ENCODE results near the gene HYLS1. TPM values are rescaled to one million over a fixed set of nuclear protein-coding genes. Genes with fewer than 3 reads are reported as not detected.
A peak's percentile ranks its signal among the peaks of the same experiment; 100 is the strongest.

The HYLS1 gene
- total and polyA plus RNA-seq, 9 donors, result 5.0 to 7.4 (median 5.8) TPM

GRCh38 chr11:125873881-125874555, 13.4 kb upstream of the HYLS1 start:
- H3K36me3 ChIP-seq (ENCODE audit: control insufficient read depth, insufficient read depth, low read length), result no peaks in the 10 kb centered on the region
- no peak overlapping the region for H3K27ac ChIP-seq (ENCODE audit: low read length)
- WGBS (ENCODE audit: insufficient coverage), result 84% methylated on average over 7 of the region's 20 CpGs
- no peaks in the 10 kb centered on the region for H3K9me3 ChIP-seq (replicated peaks; ENCODE audit: control insufficient read depth, low read depth, low read length)
- H3K4me1 ChIP-seq (ENCODE audit: control insufficient read depth, insufficient read depth, low read length), result no peaks in the 10 kb centered on the region
- H3K4me3 ChIP-seq (ENCODE audit: low read length), result no peak overlapping the region
- no peak for DNase-seq
- H3K27me3 ChIP-seq (ENCODE audit: control insufficient read depth, insufficient read depth, low read length), result no peaks in the 10 kb centered on the region

- Histone ChIP-seq H3K27ac (ENCODE audit: low read length) (no peak overlapping the region), H3K36me3 (ENCODE audit: control insufficient read depth, insufficient read depth, low read length) (no peaks in the 10 kb centered on the region), H3K4me1 (ENCODE audit: control insufficient read depth, insufficient read depth, low read length) (no peaks in the 10 kb centered on the region), H3K4me3 (ENCODE audit: low read length) (no peak overlapping the region), H3K27me3 (ENCODE audit: control insufficient read depth, insufficient read depth, low read length) (no peaks in the 10 kb centered on the region), H3K9me3 (replicated peaks; ENCODE audit: control insufficient read depth, low read depth, low read length) (no peaks in the 10 kb centered on the region)
- WGBS (ENCODE audit: insufficient coverage), result 0% methylated on average over 5 of the region's 8 CpGs
- peak; percentile 77 for DNase-seq
These were observed 12.8 kb upstream of the HYLS1 start for GRCh38 chr11:125874556-125875124.

DNA sequence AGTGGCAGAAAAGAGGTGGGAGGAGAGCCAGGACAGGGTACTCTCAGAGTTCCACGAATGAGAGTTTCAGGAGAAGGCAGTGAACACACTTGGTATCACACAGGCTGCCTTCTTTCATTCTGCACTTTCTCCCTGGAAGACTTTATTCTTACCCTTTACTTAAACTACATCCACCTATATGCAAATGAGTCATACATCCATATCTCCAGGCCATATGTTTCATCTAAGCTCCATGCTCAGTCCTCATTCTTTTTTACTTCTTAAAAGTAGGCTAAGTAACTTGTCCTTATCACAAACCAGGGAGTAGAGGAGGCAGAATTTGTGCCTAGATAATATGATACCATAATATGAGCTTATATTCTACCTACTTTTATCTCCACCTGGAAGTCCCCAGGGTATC, 6.2 kb upstream of the HYLS1 start:
- H3K27me3 ChIP-seq (ENCODE audit: control insufficient read depth, insufficient read depth, low read length), result no peaks in the 10 kb centered on the region

DNA sequence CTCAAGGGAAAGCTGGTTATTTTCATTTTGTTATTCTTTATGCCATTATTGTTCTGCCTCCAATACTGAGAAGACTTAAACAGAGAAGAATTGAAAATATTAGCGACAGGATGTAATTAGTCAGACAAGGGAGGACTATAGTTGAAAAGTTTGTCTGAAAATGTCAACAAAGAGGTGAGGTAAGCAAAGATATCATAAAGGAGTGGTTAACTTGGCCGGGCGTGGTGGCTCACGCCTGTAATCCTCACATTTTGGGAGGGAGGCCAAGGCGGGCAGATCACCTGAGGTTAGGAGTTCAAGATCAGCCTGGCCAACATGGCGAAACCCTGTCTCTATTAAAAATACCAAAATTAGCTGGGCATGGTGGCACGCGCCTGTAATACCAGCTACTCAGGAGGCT, 4.1 kb upstream of the HYLS1 start:
- Histone ChIP-seq H3K27me3 (ENCODE audit: control insufficient read depth, insufficient read depth, low read length) (no peaks in the 10 kb centered on the region), H3K4me1 (ENCODE audit: control insufficient read depth, insufficient read depth, low read length) (peaks cover 7% of the 10 kb centered on the region), H3K9me3 (replicated peaks; ENCODE audit: control insufficient read depth, low read depth, low read length) (no peaks in the 10 kb centered on the region), H3K27ac (ENCODE audit: low read length) (no peak overlapping the region), H3K4me3 (ENCODE audit: low read length) (no peak overlapping the region), H3K36me3 (ENCODE audit: control insufficient read depth, insufficient read depth, low read length) (no peaks in the 10 kb centered on the region)
- DNase-seq, result no peak
- 78% methylated on average over 8 of the region's 8 CpGs for WGBS (ENCODE audit: insufficient coverage)

More for the DNA sequence above, 6.2 kb upstream of the HYLS1 start:
- no peak for DNase-seq
- H3K4me3 ChIP-seq (ENCODE audit: low read length), result no peak overlapping the region
- H3K9me3 ChIP-seq (replicated peaks; ENCODE audit: control insufficient read depth, low read depth, low read length), result no peaks in the 10 kb centered on the region
- H3K4me1 ChIP-seq (ENCODE audit: control insufficient read depth, insufficient read depth, low read length), result no peaks in the 10 kb centered on the region
- H3K27ac ChIP-seq (ENCODE audit: low read length), result no peak overlapping the region
- 100% methylated on average over 1 of the region's 1 CpG for WGBS (ENCODE audit: insufficient coverage)
- H3K36me3 ChIP-seq (ENCODE audit: control insufficient read depth, insufficient read depth, low read length), result no peaks in the 10 kb centered on the region

DNA sequence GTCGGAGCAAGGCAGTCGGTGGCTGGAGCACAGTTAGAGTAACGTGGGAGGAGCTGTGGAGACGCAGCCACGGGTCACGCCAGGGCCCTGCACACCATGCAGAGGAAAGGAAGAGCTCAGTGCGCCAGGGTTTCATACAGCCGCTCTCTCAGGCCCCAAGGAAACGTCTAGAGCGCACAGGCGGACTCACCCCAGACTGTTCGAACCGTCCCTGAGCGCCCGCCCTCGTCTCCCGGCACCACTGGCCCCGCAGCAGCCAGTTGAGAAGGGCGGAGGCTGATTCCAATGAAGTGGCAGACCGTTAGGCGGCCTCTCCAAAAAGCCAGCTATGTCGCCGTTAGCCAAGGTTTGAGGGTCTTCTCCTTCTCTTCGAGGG, 483 bp upstream of the HYLS1 start:
- peak overlapping the region; percentile 79 for H3K4me3 ChIP-seq (ENCODE audit: low read length)
- 19% methylated on average over 16 of the region's 24 CpGs for WGBS (ENCODE audit: insufficient coverage)
- H3K27me3 ChIP-seq (ENCODE audit: control insufficient read depth, insufficient read depth, low read length), result no peaks in the 10 kb centered on the region
- DNase-seq, result peak; percentile 58
- peak overlapping the region; percentile 93 for H3K27ac ChIP-seq (ENCODE audit: low read length)
- H3K36me3 ChIP-seq (ENCODE audit: control insufficient read depth, insufficient read depth, low read length), result no peaks in the 10 kb centered on the region
- H3K9me3 ChIP-seq (replicated peaks; ENCODE audit: control insufficient read depth, low read depth, low read length), result no peaks in the 10 kb centered on the region
- H3K4me1 ChIP-seq (ENCODE audit: control insufficient read depth, insufficient read depth, low read length), result peaks cover 9% of the 10 kb centered on the region

DNA sequence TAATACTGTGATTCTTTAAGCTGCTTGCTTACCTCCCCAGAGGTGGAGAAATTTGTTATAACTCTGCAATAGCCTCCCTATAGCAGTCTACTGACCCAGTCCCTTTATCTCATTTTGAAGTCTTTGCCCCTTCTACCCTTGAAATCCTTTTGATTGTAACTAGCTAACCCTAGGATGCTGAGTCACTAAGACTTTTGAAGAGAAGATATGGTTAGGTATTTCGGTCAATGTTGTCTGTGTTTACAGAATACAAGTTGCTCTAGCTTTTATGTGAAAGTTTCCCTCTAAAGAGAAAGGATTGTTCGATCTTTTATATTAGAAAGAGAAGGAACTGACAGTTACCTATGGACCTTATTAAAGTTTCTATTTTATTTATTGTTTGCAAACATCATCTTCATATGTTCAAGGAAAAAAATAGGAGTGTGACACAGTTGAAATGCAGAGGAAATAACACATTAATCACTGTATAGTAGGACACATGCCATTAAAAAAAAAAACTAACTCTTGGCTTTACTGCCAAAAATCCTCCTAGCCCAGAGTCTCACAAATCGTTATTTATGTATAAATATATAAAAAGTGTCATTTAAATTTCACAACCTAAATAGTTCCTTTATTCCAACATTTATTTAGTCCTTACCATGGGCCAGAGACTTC, 3.1 kb downstream of the HYLS1 start:
- no peak for DNase-seq
- no peaks in the 10 kb centered on the region for H3K27me3 ChIP-seq (ENCODE audit: control insufficient read depth, insufficient read depth, low read length)
- no peak overlapping the region for H3K4me3 ChIP-seq (ENCODE audit: low read length)
- no peak overlapping the region for H3K27ac ChIP-seq (ENCODE audit: low read length)
- no peaks in the 10 kb centered on the region for H3K9me3 ChIP-seq (replicated peaks; ENCODE audit: control insufficient read depth, low read depth, low read length)
- H3K36me3 ChIP-seq (ENCODE audit: control insufficient read depth, insufficient read depth, low read length), result peaks cover 15% of the 10 kb centered on the region
- no CpG with 5 or more reads among the region's 3 CpGs for WGBS (ENCODE audit: insufficient coverage)
- peaks cover 9% of the 10 kb centered on the region for H3K4me1 ChIP-seq (ENCODE audit: control insufficient read depth, insufficient read depth, low read length)

- no peaks in the 10 kb centered on the region for H3K27me3 ChIP-seq (ENCODE audit: control insufficient read depth, insufficient read depth, low read length)
- no peak overlapping the region for H3K27ac ChIP-seq (ENCODE audit: low read length)
- DNase-seq, result no peak
- H3K36me3 ChIP-seq (ENCODE audit: control insufficient read depth, insufficient read depth, low read length), result peaks cover 21% of the 10 kb centered on the region
- no peaks in the 10 kb centered on the region for H3K9me3 ChIP-seq (replicated peaks; ENCODE audit: control insufficient read depth, low read depth, low read length)
- peaks cover 6% of the 10 kb centered on the region for H3K4me1 ChIP-seq (ENCODE audit: control insufficient read depth, insufficient read depth, low read length)
- H3K4me3 ChIP-seq (ENCODE audit: low read length), result no peak overlapping the region
These were observed 4.6 kb downstream of the HYLS1 start for GRCh38 chr11:125892071-125892470.

DNA sequence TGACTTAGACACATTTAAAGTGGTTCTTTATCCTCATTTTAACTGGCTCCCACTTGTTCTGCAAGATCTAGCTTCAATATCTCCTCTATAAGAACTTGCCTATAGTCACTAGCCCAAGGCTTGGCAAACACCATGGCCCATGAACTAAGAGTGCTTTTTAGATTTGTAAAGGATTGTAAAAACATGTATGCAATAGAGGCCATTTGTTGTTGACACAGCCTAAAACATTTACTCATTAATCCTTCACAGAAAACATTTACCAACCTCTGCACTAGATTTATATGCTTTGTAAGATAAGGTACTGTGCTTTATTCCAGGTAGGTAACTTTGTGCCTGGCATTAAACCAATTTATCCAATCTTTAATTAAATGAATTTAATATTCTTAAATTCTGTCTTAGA, 5.5 kb downstream of the HYLS1 start:
- H3K36me3 ChIP-seq (ENCODE audit: control insufficient read depth, insufficient read depth, low read length), result peaks cover 21% of the 10 kb centered on the region
- DNase-seq, result no peak
- H3K27ac ChIP-seq (ENCODE audit: low read length), result no peak overlapping the region
- H3K4me1 ChIP-seq (ENCODE audit: control insufficient read depth, insufficient read depth, low read length), result peaks cover 4% of the 10 kb centered on the region
- no peaks in the 10 kb centered on the region for H3K9me3 ChIP-seq (replicated peaks; ENCODE audit: control insufficient read depth, low read depth, low read length)
- no peaks in the 10 kb centered on the region for H3K27me3 ChIP-seq (ENCODE audit: control insufficient read depth, insufficient read depth, low read length)
- no peak overlapping the region for H3K4me3 ChIP-seq (ENCODE audit: low read length)

DNA sequence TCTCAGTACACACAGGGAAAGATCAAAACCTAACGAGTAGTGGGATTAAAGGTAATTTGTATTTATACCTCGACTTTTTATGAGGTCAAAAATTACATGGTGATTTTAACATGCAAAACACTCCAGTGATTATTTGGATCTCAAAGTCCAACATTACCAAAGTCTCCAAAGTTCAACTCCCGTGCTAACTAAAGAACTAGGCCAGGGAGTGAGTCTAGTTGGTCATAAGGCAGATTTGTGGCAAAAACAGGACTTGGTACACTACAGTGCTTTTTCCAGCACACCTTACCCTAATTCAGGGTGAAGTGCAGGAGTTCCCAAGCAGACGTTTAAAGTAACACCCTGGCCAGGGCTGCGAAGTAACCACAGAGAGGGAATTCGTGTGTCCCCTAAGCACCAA, 14.4 kb downstream of the HYLS1 start:
- H3K36me3 ChIP-seq (ENCODE audit: control insufficient read depth, insufficient read depth, low read length), result peaks cover 13% of the 10 kb centered on the region
- H3K27me3 ChIP-seq (ENCODE audit: control insufficient read depth, insufficient read depth, low read length), result peaks cover 10% of the 10 kb centered on the region
- H3K27ac ChIP-seq (ENCODE audit: low read length), result no peak overlapping the region
- peaks cover 20% of the 10 kb centered on the region for H3K4me1 ChIP-seq (ENCODE audit: control insufficient read depth, insufficient read depth, low read length)
- 66% methylated on average over 3 of the region's 6 CpGs for WGBS (ENCODE audit: insufficient coverage)
- H3K9me3 ChIP-seq (replicated peaks; ENCODE audit: control insufficient read depth, low read depth, low read length), result no peaks in the 10 kb centered on the region
- no peak for DNase-seq
- H3K4me3 ChIP-seq (ENCODE audit: low read length), result no peak overlapping the region

GRCh38 chr11:125902277-125902926, 14.9 kb downstream of the HYLS1 start:
- Histone ChIP-seq H3K4me3 (ENCODE audit: low read length) (peak overlapping the region; percentile 50), H3K27ac (ENCODE audit: low read length) (peak overlapping the region; percentile 82), H3K36me3 (ENCODE audit: control insufficient read depth, insufficient read depth, low read length) (peaks cover 13% of the 10 kb centered on the region), H3K27me3 (ENCODE audit: control insufficient read depth, insufficient read depth, low read length) (peaks cover 10% of the 10 kb centered on the region), H3K4me1 (ENCODE audit: control insufficient read depth, insufficient read depth, low read length) (peaks cover 20% of the 10 kb centered on the region), H3K9me3 (replicated peaks; ENCODE audit: control insufficient read depth, low read depth, low read length) (no peaks in the 10 kb centered on the region)
- WGBS (ENCODE audit: insufficient coverage), result no CpG with 5 or more reads among the region's 20 CpGs
- no peak for DNase-seq
